IPS-20b (cell line): ENCODE data around the gene MAFB.
"Not testable (repeated sequence)": the region's sequence is repeated elsewhere in the genome, so short reads cannot be mapped to it uniquely, and the experiment has no call there.

Experiments used
- H3K27ac ChIP-seq: one replicate; pipeline ENCODE4 v1.5.1; 2013; ENCODE audit warnings: low read length
- H3K27me3 ChIP-seq: 2 replicates; pipeline ENCODE4 v1.6.1; 2013; ENCODE audit warnings: mild to moderate bottlenecking, low read length, inconsistent platforms; ENCODE audit not compliant: insufficient read depth
- H3K36me3 ChIP-seq: 2 replicates; pipeline ENCODE4 v1.6.1; 2013; ENCODE audit warnings: low read depth, mild to moderate bottlenecking, inconsistent platforms, low read length, moderate library complexity; ENCODE audit not compliant: insufficient read depth
- H3K4me1 ChIP-seq: 2 replicates; pipeline ENCODE4 v1.6.1; 2013; ENCODE audit warnings: mild to moderate bottlenecking, control low read depth, inconsistent platforms, low read length, moderate library complexity; ENCODE audit not compliant: insufficient read depth
- H3K4me3 ChIP-seq: 2 replicates; pipeline ENCODE4 v1.5.1; 2013; ENCODE audit warnings: mild to moderate bottlenecking, low read length, inconsistent platforms
- H3K9ac ChIP-seq: 2 replicates; pipeline ENCODE4 v1.6.1; 2013; ENCODE audit warnings: low read depth, mild to moderate bottlenecking, inconsistent platforms, low read length, moderate library complexity
- H3K9me3 ChIP-seq: 2 replicates; pipeline ENCODE4 v1.6.1; 2013; ENCODE audit warnings: mild to moderate bottlenecking, low read depth, low read length, inconsistent platforms; ENCODE audit not compliant: insufficient read depth

MAFB gene

GRCh38 chr20:40689100-40689942, at the start of gene MAFB:
Gene MAFB (minus strand): TSS chr20:40689236. CDS start chr20:40688850, 386 bp downstream.
- Histone ChIP-seq H3K4me3 (peak within 1 kb of the TSS; percentile 67), H3K36me3 (no peaks in the 10 kb centered on the region), H3K9ac (peak within 1 kb of the TSS; percentile 60; the same call in 1 of the 2 replicates), H3K9me3 (no peaks in the 10 kb centered on the region; the same call in 1 of the 2 replicates), H3K4me1 (peaks cover 15% of the 10 kb centered on the region; the same call in 1 of the 2 replicates), H3K27me3 (peaks cover 98% of the 10 kb centered on the region), H3K27ac (no peak within 1 kb of the TSS)

DNA sequence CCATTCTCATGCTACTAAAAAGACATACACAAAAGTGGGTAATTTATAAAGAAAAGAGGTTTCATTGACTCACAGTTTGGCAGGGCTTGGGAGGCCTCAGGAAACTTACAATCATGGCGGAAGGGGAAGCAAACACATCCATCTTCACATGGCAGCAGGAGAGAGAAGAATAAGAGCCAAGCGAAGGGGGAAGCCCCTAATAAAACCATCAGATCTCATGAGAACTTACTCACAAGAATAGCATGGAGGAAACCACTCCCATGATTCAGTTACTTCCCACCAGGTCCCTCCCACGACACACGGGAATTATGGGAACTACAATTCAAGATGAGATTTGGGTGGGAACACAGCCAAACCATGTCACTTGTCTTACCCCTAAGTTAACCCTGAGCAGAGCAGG, 47.4 kb upstream of the MAFB start:
- H3K27me3 ChIP-seq, H3K9ac ChIP-seq, H3K36me3 ChIP-seq, H3K27ac ChIP-seq, H3K4me1 ChIP-seq, H3K4me3 ChIP-seq, H3K9me3 ChIP-seq: not testable (repeated sequence)

GRCh38 chr20:40728996-40729395, 40.0 kb upstream of the MAFB start:
- Histone ChIP-seq H3K27me3 (no peaks in the 10 kb centered on the region), H3K9me3 (no peaks in the 10 kb centered on the region; the same call in 1 of the 2 replicates), H3K4me1 (no peaks in the 10 kb centered on the region), H3K27ac (no peak overlapping the region), H3K36me3 (no peaks in the 10 kb centered on the region), H3K9ac (no peak overlapping the region), H3K4me3 (no peak overlapping the region)

- no peaks in the 10 kb centered on the region for H3K27me3 ChIP-seq
- H3K27ac ChIP-seq: no peak overlapping the region
- H3K9ac ChIP-seq: no peak overlapping the region
- no peak overlapping the region for H3K4me3 ChIP-seq
- H3K9me3 ChIP-seq: no peaks in the 10 kb centered on the region; the same call in 1 of the 2 replicates
- no peaks in the 10 kb centered on the region for H3K36me3 ChIP-seq
- no peaks in the 10 kb centered on the region for H3K4me1 ChIP-seq
Measured at GRCh38 chr20:40728470-40728869, 39.4 kb upstream of the MAFB start.

DNA sequence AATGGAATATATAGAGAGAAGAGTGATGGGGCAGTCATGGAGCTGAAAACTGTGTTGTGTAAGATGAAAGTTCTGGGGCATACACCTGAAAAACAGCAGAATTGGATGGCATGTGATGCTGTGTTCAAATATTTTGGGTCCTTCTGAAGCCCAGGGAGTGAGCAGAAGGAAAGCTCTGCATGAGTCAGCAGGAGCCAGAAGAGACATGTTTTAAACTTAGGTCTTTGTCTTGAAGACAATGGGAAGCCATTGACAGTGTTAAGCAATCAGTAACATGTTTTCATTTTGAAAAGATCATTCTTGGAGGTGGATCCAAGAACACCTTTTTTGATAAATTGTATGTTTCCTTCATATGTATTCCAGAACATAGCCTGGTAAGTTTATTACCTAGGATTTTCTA, 38.9 kb upstream of the MAFB start:
- no peak overlapping the region for H3K9ac ChIP-seq
- H3K27ac ChIP-seq: no peak overlapping the region
- no peaks in the 10 kb centered on the region; the same call in 1 of the 2 replicates for H3K9me3 ChIP-seq
- H3K4me3 ChIP-seq: no peak overlapping the region
- no peaks in the 10 kb centered on the region for H3K36me3 ChIP-seq
- no peaks in the 10 kb centered on the region for H3K27me3 ChIP-seq
- no peaks in the 10 kb centered on the region for H3K4me1 ChIP-seq

GRCh38 chr20:40726776-40727175, 37.7 kb upstream of the MAFB start:
- no peaks in the 10 kb centered on the region for H3K27me3 ChIP-seq
- no peak overlapping the region for H3K9ac ChIP-seq
- no peaks in the 10 kb centered on the region for H3K36me3 ChIP-seq
- H3K27ac ChIP-seq: no peak overlapping the region
- H3K4me1 ChIP-seq: no peaks in the 10 kb centered on the region
- H3K4me3 ChIP-seq: no peak overlapping the region
- H3K9me3 ChIP-seq: no peaks in the 10 kb centered on the region; the same call in 1 of the 2 replicates

- Histone ChIP-seq H3K36me3 (no peaks in the 10 kb centered on the region), H3K9me3 (no peaks in the 10 kb centered on the region; the same call in 1 of the 2 replicates), H3K27ac (no peak overlapping the region), H3K4me1 (no peaks in the 10 kb centered on the region), H3K27me3 (no peaks in the 10 kb centered on the region), H3K4me3 (no peak overlapping the region), H3K9ac (no peak overlapping the region)
Measured at GRCh38 chr20:40724566-40724965, 35.5 kb upstream of the MAFB start.

- Histone ChIP-seq H3K9ac (no peak overlapping the region), H3K4me1 (no peaks in the 10 kb centered on the region), H3K9me3 (no peaks in the 10 kb centered on the region; the same call in 1 of the 2 replicates), H3K27me3 (no peaks in the 10 kb centered on the region), H3K27ac (no peak overlapping the region), H3K36me3 (no peaks in the 10 kb centered on the region), H3K4me3 (no peak overlapping the region)
Measured at GRCh38 chr20:40720826-40721225, 31.8 kb upstream of the MAFB start.

GRCh38 chr20:40720099-40720498, 31.1 kb upstream of the MAFB start:
- no peak overlapping the region for H3K4me3 ChIP-seq
- no peaks in the 10 kb centered on the region for H3K36me3 ChIP-seq
- H3K9me3 ChIP-seq: no peaks in the 10 kb centered on the region; the same call in 1 of the 2 replicates
- H3K4me1 ChIP-seq: no peaks in the 10 kb centered on the region
- H3K27me3 ChIP-seq: no peaks in the 10 kb centered on the region
- no peak overlapping the region for H3K9ac ChIP-seq
- H3K27ac ChIP-seq: no peak overlapping the region

GRCh38 chr20:40718982-40719729, 30.1 kb upstream of the MAFB start:
- Histone ChIP-seq H3K4me1 (no peaks in the 10 kb centered on the region), H3K27me3 (no peaks in the 10 kb centered on the region), H3K27ac (no peak overlapping the region), H3K36me3 (no peaks in the 10 kb centered on the region), H3K9me3 (no peaks in the 10 kb centered on the region), H3K4me3 (no peak overlapping the region), H3K9ac (no peak overlapping the region)

DNA sequence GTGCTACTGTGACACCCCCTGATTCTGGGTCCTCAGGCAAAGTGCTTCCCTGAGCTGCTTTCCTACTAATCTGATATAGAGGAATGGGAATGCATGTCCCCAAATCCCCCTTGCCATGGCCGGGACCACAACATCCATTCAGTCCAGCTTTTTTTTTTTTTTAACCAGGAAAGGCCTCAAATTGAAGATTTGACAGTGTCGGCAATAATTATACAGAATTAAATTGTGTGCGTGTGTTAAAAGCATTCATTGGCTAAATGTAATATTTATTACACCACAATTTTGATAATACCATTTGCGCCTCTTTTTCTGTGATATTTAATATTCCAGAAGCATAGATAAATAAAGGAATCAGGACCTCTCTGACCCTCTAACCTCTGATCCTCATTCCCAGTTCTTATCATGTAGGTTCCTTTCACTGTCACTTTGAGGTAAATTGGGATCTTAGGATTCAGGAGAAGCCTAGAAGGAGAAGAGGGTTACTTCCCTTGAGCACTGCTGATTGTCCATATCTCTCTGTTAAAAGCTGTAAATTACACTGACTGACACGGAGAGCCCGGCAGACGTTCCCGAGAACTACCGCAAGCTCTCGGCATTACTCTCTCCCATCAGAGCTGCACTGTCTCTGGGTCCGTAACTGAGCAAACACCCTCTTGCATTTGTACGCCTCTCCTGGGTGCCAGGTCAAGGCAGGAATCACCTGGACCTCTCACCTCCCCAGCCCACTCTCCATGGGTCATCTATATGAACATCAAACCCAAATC, 29.4 kb upstream of the MAFB start:
- H3K4me3 ChIP-seq: no peak overlapping the region
- H3K36me3 ChIP-seq: no peaks in the 10 kb centered on the region
- H3K27ac ChIP-seq: no peak overlapping the region
- no peaks in the 10 kb centered on the region for H3K9me3 ChIP-seq
- no peaks in the 10 kb centered on the region for H3K27me3 ChIP-seq
- no peak overlapping the region for H3K9ac ChIP-seq
- H3K4me1 ChIP-seq: no peaks in the 10 kb centered on the region
